Duodenal mucosa (tissue), 2 donors: ENCODE data around the gene NKX1-2.

ENCODE experiments used
- H3K27ac ChIP-seq: one replicate; pipeline ENCODE4 v1.7.0; 2013; ENCODE audit warnings: low read depth, low read length
- H3K27me3 ChIP-seq, 2 donors: one replicate each; pipeline ENCODE4 v1.7.0; 2013; ENCODE audit warnings: low read length in 2 of 2, control low read depth in 1 of 2; ENCODE audit not compliant: insufficient read depth in 2 of 2, control insufficient read depth in 1 of 2
- H3K36me3 ChIP-seq, 2 donors: one replicate each; pipeline ENCODE4 v1.7.0; 2013; ENCODE audit warnings: low read length in 2 of 2, control low read depth in 1 of 2; ENCODE audit not compliant: insufficient read depth in 2 of 2, control insufficient read depth in 1 of 2
- H3K4me1 ChIP-seq, 2 donors: one replicate each; pipeline ENCODE4 v1.7.0; 2013; ENCODE audit warnings: low read length in 2 of 2, control low read depth in 1 of 2; ENCODE audit not compliant: insufficient read depth in 2 of 2, control insufficient read depth in 1 of 2
- H3K4me3 ChIP-seq, 2 donors: one replicate each; pipeline ENCODE4 v1.7.0; 2013; ENCODE audit warnings: low read length in 2 of 2, low read depth in 1 of 2
- H3K9ac ChIP-seq, 2 donors: one replicate each; pipeline ENCODE4 v1.7.0; 2013; ENCODE audit warnings: low read length in 2 of 2, low read depth in 1 of 2
- H3K9me3 ChIP-seq, 2 donors: one replicate each; pipeline ENCODE4 v1.7.0; 2013; ENCODE audit warnings: low read length in 2 of 2, control low read depth in 1 of 2; ENCODE audit not compliant: control insufficient read depth in 1 of 2

NKX1-2 gene

GRCh38 chr10:124492266-124492665 lies 42.4 kb upstream of the NKX1-2 start:
- H3K4me1 ChIP-seq, result no peaks in the 10 kb centered on the region
- peaks cover 0 to 11% of the 10 kb centered on the region in 2 donors for H3K36me3 ChIP-seq
- H3K27me3 ChIP-seq, result no peaks in the 10 kb centered on the region
- H3K27ac ChIP-seq, result no peak overlapping the region
- H3K4me3 ChIP-seq, result no peak overlapping the region
- no peaks in the 10 kb centered on the region for H3K9me3 ChIP-seq
- no peak overlapping the region for H3K9ac ChIP-seq

DNA sequence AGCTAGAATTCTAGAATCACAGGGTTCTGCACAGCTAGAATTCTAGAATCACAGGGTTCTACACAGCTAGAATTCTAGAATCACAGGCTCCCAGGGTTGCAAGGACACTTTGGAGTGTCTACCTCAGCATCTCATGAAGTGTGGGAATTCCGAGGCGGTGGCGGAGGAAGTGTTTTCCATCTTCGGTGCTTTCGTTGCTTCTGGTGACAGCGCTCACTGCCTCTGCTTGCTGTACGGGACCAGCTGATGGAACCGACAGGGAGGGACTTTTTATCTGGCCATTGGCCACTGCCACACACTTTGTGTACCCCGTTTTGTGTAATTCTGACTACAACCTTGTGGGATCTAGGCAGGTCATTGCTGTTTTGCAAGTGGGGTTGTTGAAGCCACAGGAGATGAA lies 41.3 kb upstream of the NKX1-2 start:
- Histone ChIP-seq H3K27me3 (no peaks in the 10 kb centered on the region), H3K4me1 (no peaks in the 10 kb centered on the region), H3K27ac (no peak overlapping the region), H3K9ac (no peak overlapping the region), H3K9me3 (peaks cover 0 to 8% of the 10 kb centered on the region in 2 donors), H3K4me3 (no peak overlapping the region), H3K36me3 (peaks cover 0 to 14% of the 10 kb centered on the region in 2 donors)

DNA sequence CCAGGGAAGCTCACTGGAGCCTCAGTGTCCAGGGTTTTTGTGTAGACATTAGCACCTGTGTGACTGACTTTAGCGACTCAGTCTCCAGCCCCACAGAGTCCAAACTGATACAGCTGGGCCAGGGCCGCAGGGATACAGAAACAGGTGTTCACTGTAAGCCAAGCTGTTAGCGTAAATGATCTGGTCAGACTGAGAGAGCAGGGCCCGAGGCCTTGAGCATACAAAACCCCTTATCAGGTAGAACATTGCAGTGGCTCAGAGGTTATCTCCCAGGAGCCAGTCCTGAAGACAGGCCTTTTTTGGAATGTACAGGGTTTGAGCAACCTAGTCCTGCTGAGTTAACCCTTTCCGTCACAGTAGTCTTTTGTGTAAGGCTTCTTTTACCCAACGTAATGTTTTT lies 36.8 kb upstream of the NKX1-2 start:
- H3K9ac ChIP-seq, result no peak overlapping the region
- no peaks in the 10 kb centered on the region for H3K4me1 ChIP-seq
- H3K4me3 ChIP-seq, result no peak overlapping the region
- peaks cover 0 to 8% of the 10 kb centered on the region in 2 donors for H3K9me3 ChIP-seq
- no peaks in the 10 kb centered on the region for H3K27me3 ChIP-seq
- peaks cover 0 to 14% of the 10 kb centered on the region in 2 donors for H3K36me3 ChIP-seq
- no peak overlapping the region for H3K27ac ChIP-seq

GRCh38 chr10:124484661-124485060 lies 34.8 kb upstream of the NKX1-2 start:
- H3K36me3 ChIP-seq, result peaks cover 0 to 10% of the 10 kb centered on the region in 2 donors

DNA sequence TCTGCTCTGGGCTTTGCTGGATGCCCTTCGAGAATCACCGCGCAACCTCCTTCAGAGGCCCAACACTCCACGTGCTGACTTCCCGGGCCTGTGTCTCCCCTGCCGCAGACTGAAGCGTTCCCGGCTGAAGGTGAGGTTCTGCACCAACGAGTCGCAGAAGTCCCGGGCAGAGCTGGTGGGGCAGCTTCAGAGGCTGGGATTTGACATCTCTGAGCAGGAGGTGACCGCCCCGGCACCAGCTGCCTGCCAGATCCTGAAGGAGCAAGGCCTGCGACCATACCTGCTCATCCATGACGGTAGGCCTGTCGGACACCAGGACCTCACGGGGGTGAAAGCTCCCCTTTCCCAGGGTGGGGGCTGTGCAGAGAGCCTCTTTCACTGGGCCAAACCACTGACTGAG lies 34.2 kb upstream of the NKX1-2 start:
- Histone ChIP-seq H3K9ac (no peak overlapping the region), H3K4me3 (no peak overlapping the region), H3K27ac (no peak overlapping the region), H3K9me3 (peaks cover 0 to 8% of the 10 kb centered on the region in 2 donors), H3K27me3 (no peaks in the 10 kb centered on the region), H3K36me3 (peaks cover 0 to 10% of the 10 kb centered on the region in 2 donors), H3K4me1 (no peaks in the 10 kb centered on the region)

More at GRCh38 chr10:124484661-124485060, 34.8 kb upstream of the NKX1-2 start:
- Histone ChIP-seq H3K27ac (no peak overlapping the region), H3K4me1 (no peaks in the 10 kb centered on the region), H3K9ac (no peak overlapping the region), H3K4me3 (no peak overlapping the region), H3K9me3 (peaks cover 0 to 8% of the 10 kb centered on the region in 2 donors), H3K27me3 (no peaks in the 10 kb centered on the region)

DNA sequence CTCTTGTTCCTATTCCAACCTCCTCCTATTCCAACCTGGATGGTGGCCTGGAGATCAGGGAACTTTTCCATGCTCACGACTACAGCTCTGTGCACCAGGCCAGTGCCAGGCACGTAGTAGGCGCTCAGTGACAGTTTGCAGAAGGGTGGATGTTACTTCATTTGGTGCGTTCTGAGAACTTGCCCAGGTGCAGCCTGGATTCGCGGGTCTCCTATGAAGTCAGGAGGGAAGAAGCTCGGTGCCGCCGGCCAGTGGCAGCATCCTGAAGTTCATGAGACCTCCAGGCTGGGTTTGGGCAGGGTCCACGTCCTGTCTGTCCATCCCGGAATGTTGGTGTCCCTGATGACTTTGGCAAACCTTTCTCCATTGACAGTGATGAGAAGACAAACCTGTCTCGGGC lies 33.0 kb upstream of the NKX1-2 start:
- Histone ChIP-seq H3K27ac (no peak overlapping the region), H3K9me3 (peaks cover 0 to 8% of the 10 kb centered on the region in 2 donors), H3K36me3 (peaks cover 0 to 3% of the 10 kb centered on the region in 2 donors), H3K27me3 (no peaks in the 10 kb centered on the region), H3K4me3 (no peak overlapping the region), H3K9ac (no peak overlapping the region), H3K4me1 (no peaks in the 10 kb centered on the region)

- Histone ChIP-seq H3K9me3 (peaks cover 0 to 8% of the 10 kb centered on the region in 2 donors), H3K27ac (no peak overlapping the region), H3K27me3 (no peaks in the 10 kb centered on the region), H3K4me3 (no peak overlapping the region), H3K36me3 (peaks cover 0 to 3% of the 10 kb centered on the region in 2 donors), H3K4me1 (no peaks in the 10 kb centered on the region), H3K9ac (no peak overlapping the region)
Observed at GRCh38 chr10:124482236-124482800, 32.5 kb upstream of the NKX1-2 start.

DNA sequence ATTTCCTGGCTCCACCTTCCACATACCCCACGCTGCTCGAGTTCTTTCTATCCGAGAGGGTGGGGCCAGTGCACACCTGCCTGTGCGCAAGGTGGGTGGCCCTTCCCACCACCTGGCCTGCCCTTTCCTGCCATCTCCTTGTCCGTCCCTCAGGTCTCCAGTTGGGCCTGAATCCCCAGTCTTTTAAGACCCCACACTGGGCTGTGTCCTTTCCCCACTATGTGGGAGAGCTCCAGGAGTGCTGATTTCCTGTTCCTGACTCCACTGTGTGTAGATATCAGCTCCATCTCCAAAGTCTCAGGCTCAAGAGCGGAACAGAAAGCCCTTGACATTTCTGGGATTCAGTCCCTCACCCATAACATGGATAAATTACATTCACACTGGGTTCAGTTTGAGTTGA lies 31.9 kb upstream of the NKX1-2 start:
- Histone ChIP-seq H3K4me1 (no peaks in the 10 kb centered on the region), H3K36me3 (peaks cover 0 to 3% of the 10 kb centered on the region in 2 donors), H3K27ac (no peak overlapping the region), H3K9me3 (peaks cover 0 to 3% of the 10 kb centered on the region in 2 donors), H3K4me3 (no peak overlapping the region), H3K9ac (no peak overlapping the region), H3K27me3 (no peaks in the 10 kb centered on the region)

DNA sequence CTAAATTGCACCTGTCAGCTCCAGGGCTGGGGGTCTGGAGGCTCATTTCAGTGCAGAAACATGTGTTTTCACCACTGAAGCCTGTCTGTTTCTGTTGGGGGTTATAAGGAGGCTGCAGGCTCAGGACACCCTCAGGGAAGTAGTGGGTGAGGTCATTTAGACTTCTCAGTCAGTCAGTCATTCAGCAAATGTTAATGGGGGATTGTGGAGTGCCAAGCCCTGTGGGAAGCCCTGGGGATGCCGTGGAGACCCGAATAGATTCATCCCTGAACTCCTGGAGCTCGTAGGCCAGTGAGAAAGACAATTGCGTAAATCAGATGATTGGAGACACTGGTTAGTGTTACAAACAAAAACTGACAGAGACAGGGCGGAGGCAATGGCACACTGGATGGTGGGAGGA lies 31.0 kb upstream of the NKX1-2 start:
- no peak overlapping the region for H3K4me3 ChIP-seq
- H3K27me3 ChIP-seq, result no peaks in the 10 kb centered on the region
- no peaks in the 10 kb centered on the region for H3K9me3 ChIP-seq
- H3K36me3 ChIP-seq, result no peaks in the 10 kb centered on the region
- H3K9ac ChIP-seq, result no peak overlapping the region
- H3K4me1 ChIP-seq, result peaks cover 6 to 7% of the 10 kb centered on the region in 2 donors
- H3K27ac ChIP-seq, result no peak overlapping the region

DNA sequence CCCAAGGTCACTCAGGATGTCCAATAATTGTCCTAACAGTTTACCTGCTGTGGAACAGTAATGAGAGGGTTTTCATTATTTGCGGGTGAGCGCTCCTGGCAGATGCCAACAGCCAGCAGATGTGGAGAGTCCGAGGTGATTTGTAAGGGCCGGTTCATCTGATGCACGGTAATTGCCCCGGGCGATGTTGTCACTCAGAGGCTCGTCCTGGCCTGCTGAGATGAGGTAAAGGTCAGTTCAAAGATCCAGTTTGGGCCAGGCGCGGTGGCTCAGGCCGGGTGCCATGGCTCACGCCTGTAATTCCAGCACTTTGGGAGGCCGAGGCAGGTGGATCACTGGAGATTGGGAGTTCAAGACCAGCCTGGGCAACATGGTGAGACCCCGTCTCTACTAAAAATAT lies 28.7 kb upstream of the NKX1-2 start:
- Histone ChIP-seq H3K9ac (no peak overlapping the region), H3K4me3 (no peak overlapping the region), H3K4me1 (peaks cover 11 to 12% of the 10 kb centered on the region in 2 donors), H3K27me3 (no peaks in the 10 kb centered on the region), H3K36me3 (no peaks in the 10 kb centered on the region), H3K27ac (no peak overlapping the region), H3K9me3 (no peaks in the 10 kb centered on the region)
